WTC11 (cell line): ENCODE results near the gene GRN.

Experiments used
- CREB1 ChIP-seq: sonication (generic); formaldehyde crosslinking; IDR thresholded peaks from 2 replicates; pipeline ENCODE4 v1.8.0; 2023; ENCODE audit warnings: mild to moderate bottlenecking, missing genetic modification reagents
- CTCF ChIP-seq: fragments of 200-600 bp; IDR thresholded peaks from 2 replicates; pipeline ENCODE4 v1.8.0; 2022; ENCODE audit warnings: antibody characterized with exemption
- GRHL2 ChIP-seq: fragments of 250-450 bp; sonication (Bioruptor Pico); IDR thresholded peaks from 2 replicates; pipeline ENCODE4 v1.8.0; 2022; ENCODE audit warnings: mild to moderate bottlenecking, moderate library complexity; ENCODE audit not compliant: insufficient replicate concordance, severe bottlenecking
- KAT7 ChIP-seq: sonication (generic); formaldehyde crosslinking; IDR thresholded peaks from 2 replicates; pipeline ENCODE4 v1.8.1; 2023; ENCODE audit warnings: missing genetic modification reagents, mild to moderate bottlenecking, borderline replicate concordance
- MAX ChIP-seq: sonication (generic); formaldehyde crosslinking; IDR thresholded peaks from 2 replicates; pipeline ENCODE4 v1.8.0; 2022; ENCODE audit warnings: mild to moderate bottlenecking, missing genetic modification reagents
- TF ChIP-seq, protein P1 (sequence below): sonication (generic); formaldehyde crosslinking; IDR thresholded peaks from 2 replicates; pipeline ENCODE4 v1.8.0; 2022; ENCODE audit warnings: mild to moderate bottlenecking, missing genetic modification reagents
- TF ChIP-seq, protein P2 (sequence below): sonication (generic); formaldehyde crosslinking; IDR thresholded peaks from 2 replicates; pipeline ENCODE4 v1.8.1; 2022; ENCODE audit warnings: low read depth, mild to moderate bottlenecking, moderate library complexity, missing genetic modification reagents, borderline replicate concordance

DNA sequence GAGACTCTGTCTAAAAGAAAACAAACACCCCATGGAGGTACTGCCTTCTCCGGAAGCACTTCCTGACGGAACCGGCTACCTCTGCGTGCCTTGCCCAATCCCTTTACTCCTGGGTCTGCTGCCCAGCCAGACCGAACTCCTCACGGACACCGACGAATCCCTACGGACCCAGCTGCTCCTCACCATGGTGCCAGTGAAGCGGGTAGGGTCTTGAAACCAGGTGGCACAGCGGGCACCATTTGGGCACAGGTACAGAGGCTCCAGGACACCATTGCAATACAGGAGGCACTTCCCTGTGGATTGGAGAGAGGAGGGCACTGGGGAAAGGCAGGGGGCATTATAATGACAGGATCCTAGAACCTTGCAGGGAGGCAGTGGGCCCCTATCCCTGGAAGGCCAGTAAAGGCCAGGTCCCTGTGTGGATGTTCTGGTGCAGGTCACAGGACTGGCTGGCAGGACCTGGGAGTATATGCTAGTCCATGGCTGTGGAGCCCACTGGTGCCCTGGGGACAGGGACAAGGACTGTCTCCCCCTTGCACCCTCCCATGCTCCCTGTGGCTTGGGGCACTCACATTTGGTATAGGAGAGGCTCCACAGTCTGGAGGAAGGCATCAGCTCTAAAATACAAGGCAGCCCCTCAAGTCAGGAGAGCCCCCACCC is 22.7 kb upstream of the GRN start:
- TF ChIP-seq GRHL2 (no peak), CTCF (no peak), MAX (CRISPR knock-in tag) (no peak), CREB1 (CRISPR knock-in tag) (no peak), KAT7 (CRISPR knock-in tag) (no peak)
- TF ChIP-seq, protein P1, sequence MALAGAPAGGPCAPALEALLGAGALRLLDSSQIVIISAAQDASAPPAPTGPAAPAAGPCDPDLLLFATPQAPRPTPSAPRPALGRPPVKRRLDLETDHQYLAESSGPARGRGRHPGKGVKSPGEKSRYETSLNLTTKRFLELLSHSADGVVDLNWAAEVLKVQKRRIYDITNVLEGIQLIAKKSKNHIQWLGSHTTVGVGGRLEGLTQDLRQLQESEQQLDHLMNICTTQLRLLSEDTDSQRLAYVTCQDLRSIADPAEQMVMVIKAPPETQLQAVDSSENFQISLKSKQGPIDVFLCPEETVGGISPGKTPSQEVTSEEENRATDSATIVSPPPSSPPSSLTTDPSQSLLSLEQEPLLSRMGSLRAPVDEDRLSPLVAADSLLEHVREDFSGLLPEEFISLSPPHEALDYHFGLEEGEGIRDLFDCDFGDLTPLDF (CRISPR knock-in tag), result no peak
- TF ChIP-seq, protein P2, sequence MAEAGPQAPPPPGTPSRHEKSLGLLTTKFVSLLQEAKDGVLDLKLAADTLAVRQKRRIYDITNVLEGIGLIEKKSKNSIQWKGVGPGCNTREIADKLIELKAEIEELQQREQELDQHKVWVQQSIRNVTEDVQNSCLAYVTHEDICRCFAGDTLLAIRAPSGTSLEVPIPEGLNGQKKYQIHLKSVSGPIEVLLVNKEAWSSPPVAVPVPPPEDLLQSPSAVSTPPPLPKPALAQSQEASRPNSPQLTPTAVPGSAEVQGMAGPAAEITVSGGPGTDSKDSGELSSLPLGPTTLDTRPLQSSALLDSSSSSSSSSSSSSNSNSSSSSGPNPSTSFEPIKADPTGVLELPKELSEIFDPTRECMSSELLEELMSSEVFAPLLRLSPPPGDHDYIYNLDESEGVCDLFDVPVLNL (CRISPR knock-in tag), result no peak
